ENCODE results near the gene SYTL3.

GRCh38 chr6:158611541-158612370 lies 38.1 kb upstream of the SYTL3 start:
- TF ChIP-seq POLR2AphosphoS5 (IDR thresholded peaks at IDR 0.05) (no peak), CTCF (IDR thresholded peaks at IDR 0.05) (no peak), POLR2A (IDR thresholded peaks at IDR 0.05) (no peak)

Data from prostate gland (tissue), 2 donors.